K562 (cell line): Measurements from ENCODE around the gene SLC38A2. TPM values are rescaled to one million over a fixed set of nuclear protein-coding genes. Genes with fewer than 3 reads are reported as not detected.

Experiments
- CREBBP ChIP-seq: IDR thresholded peaks from one replicate; pipeline ENCODE4 v1.6.1; 2012; ENCODE audit warnings: low read depth, mild to moderate bottlenecking, control low read depth, inconsistent platforms, low read length
- CXXC5 ChIP-seq: fragments of 250-450 bp; sonication (Bioruptor Pico); IDR thresholded peaks from 2 replicates; pipeline ENCODE4 v1.8.0; 2022; ENCODE audit warnings: inconsistent platforms, mild to moderate bottlenecking, moderate library complexity
- GATAD2B ChIP-seq: fragments of 450-650 bp; IDR thresholded peaks from 2 replicates; pipeline ENCODE4 v1.6.1; 2017; ENCODE audit warnings: mild to moderate bottlenecking, borderline replicate concordance
- NELFE ChIP-seq: IDR thresholded peaks from 2 replicates; pipeline ENCODE4 v1.6.1; 2011; ENCODE audit warnings: mild to moderate bottlenecking; ENCODE audit not compliant: insufficient read depth, insufficient read length
- POLR2A ChIP-seq: fragments of 450-650 bp; conservative IDR thresholded peaks from 2 replicates; pipeline ENCODE4 v1.6.1; 2016
- SLC30A9 ChIP-seq: fragments of 250-450 bp; sonication (Bioruptor Pico); IDR thresholded peaks from 2 replicates; pipeline ENCODE4 v1.8.0; 2022; ENCODE audit warnings: mild to moderate bottlenecking, moderate library complexity
- TEAD2 ChIP-seq: fragments of 450-650 bp; IDR thresholded peaks from 2 replicates; pipeline ENCODE4 v1.6.1; 2016; ENCODE audit warnings: missing genetic modification characterization, control low read depth, missing compliant biosample characterization
- polyA plus RNA-seq, 8 experiments: library from polyadenylated mRNA; depleted of rRNA in 4 of 8; stranded (reverse) in 5 of 8; unstranded in 3 of 8; fragments of >200 nt; fragmentation: Nextera tagmentation in 2 of 8; fragmentation: Illumina TruSeq in 1 of 8; extraction: Ambion mirVana in 2 of 8; extraction: Trizol in 1 of 8; gene quantifications; 2 replicates each; pipeline versions ENCODE4 v1.2.1 to v1.2.3, GENCODE V29; 2011 to 2014; ENCODE audit warnings: inconsistent platforms in 1 of 8, missing spikeins in 1 of 8
- total RNA-seq, 7 experiments: library from RNA; depleted of rRNA in 6 of 7; stranded (reverse); fragments of >200 nt in 6 of 7; fragmentation: Illumina TruSeq in 2 of 7; extraction: Trizol in 2 of 7; gene quantifications; 2 replicates each; pipeline versions ENCODE4 v1.2.1 to v1.2.3, GENCODE V29; 2011 to 2021; ENCODE audit warnings: low replicate concordance in 1 of 7
- TF ChIP-seq, protein P1 (sequence below): sonication (generic); formaldehyde crosslinking; IDR thresholded peaks from 2 replicates; pipeline ENCODE4 v1.8.1; 2023; ENCODE audit warnings: mild to moderate bottlenecking, missing genetic modification reagents
- TF ChIP-seq, protein P2 (sequence below): fragments of 450-650 bp; formaldehyde crosslinking; IDR thresholded peaks from 2 replicates; pipeline ENCODE4 v1.4.0; 2020; ENCODE audit warnings: mild to moderate bottlenecking
- TF ChIP-seq, protein P3 (sequence below): sonication (generic); formaldehyde crosslinking; IDR thresholded peaks from 2 replicates; pipeline ENCODE4 v1.8.0; 2022; ENCODE audit warnings: mild to moderate bottlenecking, missing genetic modification reagents
- TF ChIP-seq, protein P4 (sequence below): fragments of 250-450 bp; sonication (Bioruptor Pico); IDR thresholded peaks from 2 replicates; pipeline ENCODE4 v1.4.0; 2020

Gene SLC38A2
- total and polyA plus RNA-seq, 9 of the 15 experiments (the other 6 are each of a cell fraction or from before 2014, with no cell fraction given), result 98.7 to 292 (median 143) TPM

DNA sequence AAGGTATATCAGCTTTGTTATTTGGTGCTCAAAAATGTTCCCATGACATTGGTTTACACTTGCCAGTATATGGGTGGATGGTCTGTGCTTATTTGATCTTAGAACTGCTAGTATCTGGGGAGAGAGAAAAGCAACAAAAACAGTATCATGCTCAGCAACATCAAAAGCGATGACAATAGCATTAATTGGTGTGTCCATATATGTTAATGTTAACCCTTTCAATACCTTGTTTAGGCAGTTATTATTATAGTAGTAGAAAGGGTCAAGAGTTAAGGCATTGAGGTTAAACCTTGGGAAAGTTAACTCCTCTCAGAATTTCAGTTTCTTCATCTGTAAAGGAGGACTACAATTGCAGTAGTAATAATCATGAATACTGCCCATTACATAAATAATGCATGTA lies 37.4 kb upstream of the SLC38A2 start (continued):
- TF ChIP-seq, protein P1, sequence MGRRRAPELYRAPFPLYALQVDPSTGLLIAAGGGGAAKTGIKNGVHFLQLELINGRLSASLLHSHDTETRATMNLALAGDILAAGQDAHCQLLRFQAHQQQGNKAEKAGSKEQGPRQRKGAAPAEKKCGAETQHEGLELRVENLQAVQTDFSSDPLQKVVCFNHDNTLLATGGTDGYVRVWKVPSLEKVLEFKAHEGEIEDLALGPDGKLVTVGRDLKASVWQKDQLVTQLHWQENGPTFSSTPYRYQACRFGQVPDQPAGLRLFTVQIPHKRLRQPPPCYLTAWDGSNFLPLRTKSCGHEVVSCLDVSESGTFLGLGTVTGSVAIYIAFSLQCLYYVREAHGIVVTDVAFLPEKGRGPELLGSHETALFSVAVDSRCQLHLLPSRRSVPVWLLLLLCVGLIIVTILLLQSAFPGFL (CRISPR knock-in tag), result no peak
- TF ChIP-seq NELFE (no peak), SLC30A9 (no peak), POLR2A (no peak), CREBBP (no peak), GATAD2B (no peak), CXXC5 (CRISPR knock-in tag) (no peak), TEAD2 (tag) (no peak)
- TF ChIP-seq, protein P2, sequence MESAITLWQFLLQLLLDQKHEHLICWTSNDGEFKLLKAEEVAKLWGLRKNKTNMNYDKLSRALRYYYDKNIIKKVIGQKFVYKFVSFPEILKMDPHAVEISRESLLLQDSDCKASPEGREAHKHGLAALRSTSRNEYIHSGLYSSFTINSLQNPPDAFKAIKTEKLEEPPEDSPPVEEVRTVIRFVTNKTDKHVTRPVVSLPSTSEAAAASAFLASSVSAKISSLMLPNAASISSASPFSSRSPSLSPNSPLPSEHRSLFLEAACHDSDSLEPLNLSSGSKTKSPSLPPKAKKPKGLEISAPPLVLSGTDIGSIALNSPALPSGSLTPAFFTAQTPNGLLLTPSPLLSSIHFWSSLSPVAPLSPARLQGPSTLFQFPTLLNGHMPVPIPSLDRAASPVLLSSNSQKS (CRISPR knock-in tag), result no peak
- TF ChIP-seq, protein P3, sequence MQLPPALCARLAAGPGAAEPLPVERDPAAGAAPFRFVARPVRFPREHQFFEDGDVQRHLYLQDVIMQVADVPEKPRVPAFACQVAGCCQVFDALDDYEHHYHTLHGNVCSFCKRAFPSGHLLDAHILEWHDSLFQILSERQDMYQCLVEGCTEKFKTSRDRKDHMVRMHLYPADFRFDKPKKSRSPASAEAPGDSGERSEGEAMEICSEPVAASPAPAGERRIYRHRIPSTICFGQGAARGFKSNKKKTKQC (CRISPR knock-in tag), result no peak
- TF ChIP-seq, protein P4, sequence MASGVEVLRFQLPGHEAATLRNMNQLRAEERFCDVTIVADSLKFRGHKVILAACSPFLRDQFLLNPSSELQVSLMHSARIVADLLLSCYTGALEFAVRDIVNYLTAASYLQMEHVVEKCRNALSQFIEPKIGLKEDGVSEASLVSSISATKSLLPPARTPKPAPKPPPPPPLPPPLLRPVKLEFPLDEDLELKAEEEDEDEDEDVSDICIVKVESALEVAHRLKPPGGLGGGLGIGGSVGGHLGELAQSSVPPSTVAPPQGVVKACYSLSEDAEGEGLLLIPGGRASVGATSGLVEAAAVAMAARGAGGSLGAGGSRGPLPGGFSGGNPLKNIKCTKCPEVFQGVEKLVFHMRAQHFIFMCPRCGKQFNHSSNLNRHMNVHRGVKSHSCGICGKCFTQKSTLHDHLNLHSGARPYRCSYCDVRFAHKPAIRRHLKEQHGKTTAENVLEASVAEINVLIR, result no peak
